T-helper 2 cell treated with Interferon-gamma antibody and Interleukin-4, amounts not matched to agents 100 ng/mL and 5 ng/mL, for 36 hours (primary cell): Measurements from ENCODE around the gene SGMS2. TPM values are rescaled to one million over a fixed set of nuclear protein-coding genes. Genes with fewer than 3 reads are reported as not detected.

ENCODE experiments used
- intact Hi-C: fragments of 100-400 bp; cut with micrococcal nuclease; formaldehyde crosslinking; loops from one replicate; pipeline ENCODE4 v1.15.1; 2023
- total RNA-seq: library from RNA; stranded (reverse); gene quantifications from 2 replicates; pipeline ENCODE4 v1.2.3, GENCODE V29; 2022

Gene SGMS2
- total RNA-seq, 1 donor from 2014 or later, result 0.05 TPM

GRCh38 chr4:107828315-107829090 lies 3.8 kb downstream of the SGMS2 start:
- intact Hi-C loops, result no loop called here

DNA sequence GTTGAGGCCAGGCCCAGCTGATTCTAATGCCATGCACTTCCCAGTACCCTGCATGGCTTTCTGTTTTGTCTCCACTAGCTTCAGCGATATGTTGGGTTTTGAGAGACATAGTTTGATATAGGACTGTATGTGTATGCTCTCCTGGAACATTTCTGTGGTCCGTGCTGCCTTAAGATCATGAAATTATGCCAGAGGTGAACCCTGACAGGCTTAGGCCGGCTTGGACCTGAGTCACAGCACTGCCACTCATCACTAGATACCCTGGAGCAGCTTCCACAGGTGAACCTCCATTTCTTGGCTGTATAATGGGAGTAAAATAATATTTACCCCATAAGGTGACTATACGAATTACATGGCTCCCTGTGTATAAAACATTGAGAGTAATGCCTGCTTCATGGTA lies 6.4 kb downstream of the SGMS2 start:
- intact Hi-C loops, result no loop called here

- intact Hi-C loops, result no loop called here
These were observed 7.6 kb downstream of the SGMS2 start for GRCh38 chr4:107832275-107832807.

GRCh38 chr4:107834241-107834794 lies 9.6 kb downstream of the SGMS2 start:
- intact Hi-C loops, result no loop called here

DNA sequence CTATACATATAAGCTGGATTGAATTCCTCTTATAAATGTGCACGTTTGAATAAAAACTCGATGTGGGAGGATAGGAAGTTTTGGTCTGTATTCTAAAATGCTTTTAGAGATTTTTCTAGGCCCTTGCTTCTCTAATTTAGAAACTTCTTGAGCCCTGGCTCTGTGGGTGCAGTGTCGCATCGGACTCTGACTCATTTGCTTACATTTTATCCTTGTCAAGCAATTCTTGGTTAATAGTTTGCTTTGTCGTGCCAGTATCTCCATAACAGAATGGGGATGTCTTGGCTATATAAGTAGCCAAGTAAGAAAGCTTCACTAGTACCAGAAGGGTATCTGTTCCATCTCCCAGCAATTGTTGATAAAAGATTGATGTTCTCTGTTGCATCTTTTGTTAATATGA lies 10.7 kb downstream of the SGMS2 start:
- intact Hi-C loops, result no loop called here

- intact Hi-C loops, result no loop called here
These were observed 12.6 kb downstream of the SGMS2 start for GRCh38 chr4:107837317-107837716.

GRCh38 chr4:107837776-107838618 lies 13.3 kb downstream of the SGMS2 start:
- intact Hi-C loops, result no loop called here

DNA sequence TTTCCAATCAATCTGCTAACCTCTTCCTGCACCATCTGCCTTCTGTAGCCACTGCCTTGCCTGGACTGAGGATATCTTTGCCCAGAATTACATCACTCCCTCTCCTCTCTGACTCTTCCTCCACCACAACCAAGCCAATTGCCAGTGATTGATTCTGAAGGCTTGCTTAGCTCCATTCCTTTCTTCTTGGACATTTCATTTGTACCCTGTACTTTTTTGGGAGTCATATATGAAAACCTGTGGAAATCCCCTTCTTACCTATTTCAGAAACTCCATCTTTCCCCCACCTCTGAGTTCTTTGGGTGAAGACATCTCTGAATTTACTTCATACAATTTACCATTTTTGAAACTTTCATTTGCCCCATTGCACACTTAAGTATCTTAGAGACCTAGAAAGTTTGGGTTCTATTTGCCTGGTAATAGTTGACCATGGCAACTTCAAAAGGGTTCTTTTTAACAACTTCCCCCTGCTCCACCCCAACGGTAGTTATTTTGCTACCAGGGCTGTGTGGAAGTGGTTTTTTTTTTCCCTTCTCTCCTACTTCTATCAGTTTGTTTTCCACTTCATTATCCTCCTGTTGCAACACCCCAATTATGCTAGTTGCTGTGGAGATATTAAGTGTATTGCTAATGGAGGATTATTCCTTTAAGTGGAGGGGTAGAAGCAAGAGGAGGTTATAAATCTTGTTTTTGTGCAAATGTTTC lies 14.3 kb downstream of the SGMS2 start:
- intact Hi-C loops, result no loop called here

GRCh38 chr4:107843391-107843790 lies 18.7 kb downstream of the SGMS2 start:
- intact Hi-C loops, result no loop called here

- intact Hi-C loops, result no loop called here
These were observed 20.9 kb downstream of the SGMS2 start for GRCh38 chr4:107845681-107846080.

DNA sequence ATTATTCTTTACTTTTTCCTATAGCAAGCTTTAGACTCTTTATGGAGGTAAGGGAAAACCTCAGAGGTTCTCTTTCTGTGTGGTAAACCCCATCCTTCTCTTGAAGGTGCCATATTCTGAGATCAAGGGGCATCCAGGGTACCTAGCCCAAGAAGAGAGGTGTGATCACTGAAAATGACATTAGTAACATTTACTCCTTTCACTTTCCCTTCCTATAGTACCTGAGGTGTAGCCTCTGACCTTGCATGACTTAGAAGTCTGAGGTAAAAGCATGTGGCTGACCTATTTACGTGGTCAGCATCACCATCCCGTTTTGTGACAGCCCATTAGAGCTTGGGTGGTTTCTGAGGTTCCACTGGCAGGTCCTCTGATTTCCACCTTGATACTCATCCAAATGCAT lies 25.7 kb downstream of the SGMS2 start:
- intact Hi-C loops, result no loop called here

DNA sequence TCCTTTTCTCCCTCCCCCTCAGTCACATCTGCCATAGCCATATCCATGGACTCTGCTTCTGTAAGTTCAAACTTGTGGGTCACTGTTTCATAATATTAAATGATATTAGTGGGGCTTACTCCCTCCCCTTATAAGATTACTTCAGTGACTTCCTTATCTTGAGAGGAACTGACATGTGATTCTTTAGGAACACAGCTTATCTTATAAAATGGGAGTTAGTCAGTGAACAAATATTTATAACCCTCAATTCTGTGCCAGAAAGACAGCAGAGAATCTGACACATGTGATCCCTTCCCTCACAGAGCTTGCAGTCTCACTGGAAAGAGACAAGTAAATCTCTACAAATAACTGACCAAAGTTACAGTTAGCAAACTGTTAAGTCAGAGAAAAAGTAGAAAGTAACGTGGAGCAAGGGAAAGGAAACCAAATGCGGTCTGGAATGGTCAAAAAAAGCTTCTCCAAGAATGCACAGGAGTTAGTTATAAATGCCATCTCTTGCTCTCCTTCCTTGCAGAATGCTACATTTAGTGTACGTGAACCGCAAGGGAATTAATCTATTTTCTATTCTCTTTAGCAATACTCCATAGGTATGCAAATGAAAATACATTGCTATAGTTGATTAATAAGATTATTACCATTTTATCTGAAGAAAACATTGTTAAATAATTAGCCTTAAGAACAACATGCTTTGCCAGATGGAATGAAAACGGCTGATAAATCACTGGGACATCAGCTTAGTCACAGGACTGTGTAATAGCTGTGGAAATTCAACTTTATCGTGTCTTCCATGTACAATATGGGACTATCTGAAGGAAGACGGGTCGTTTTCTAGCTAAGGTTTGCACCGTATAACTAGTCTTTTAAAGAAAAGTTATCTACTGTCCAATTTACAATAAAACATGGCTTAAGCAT lies 29.0 kb downstream of the SGMS2 start:
- intact Hi-C loops, result no loop called here

GRCh38 chr4:107854356-107855022 lies 29.8 kb downstream of the SGMS2 start:
- intact Hi-C loops, result no loop called here

DNA sequence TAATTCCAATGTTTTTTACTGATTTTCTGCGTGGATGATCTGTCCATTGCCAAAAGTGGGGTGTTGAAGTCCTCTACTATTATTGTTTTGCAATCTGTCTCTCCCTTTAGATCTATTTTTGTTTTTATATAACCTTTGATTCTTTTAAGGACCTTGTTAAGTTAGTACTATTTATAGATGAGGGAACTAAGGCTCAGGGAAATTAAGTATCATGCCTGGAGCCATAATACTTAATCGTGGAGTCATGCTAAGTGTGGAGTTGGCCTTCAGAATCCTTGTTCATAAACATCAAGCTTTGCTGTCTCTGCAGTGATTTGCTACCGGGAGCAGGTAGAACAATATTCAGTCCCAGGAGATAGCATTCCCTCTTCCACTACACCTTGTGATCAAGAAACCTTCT lies 31.0 kb downstream of the SGMS2 start:
- intact Hi-C loops, result no loop called here

- intact Hi-C loops, result no loop called here
These were observed 32.2 kb downstream of the SGMS2 start for GRCh38 chr4:107856901-107857300.

- intact Hi-C loops, result no loop called here
These were observed 33.0 kb downstream of the SGMS2 start for GRCh38 chr4:107857741-107858140.

- intact Hi-C loops, result no loop called here
These were observed 33.5 kb downstream of the SGMS2 start for GRCh38 chr4:107858158-107858742.

DNA sequence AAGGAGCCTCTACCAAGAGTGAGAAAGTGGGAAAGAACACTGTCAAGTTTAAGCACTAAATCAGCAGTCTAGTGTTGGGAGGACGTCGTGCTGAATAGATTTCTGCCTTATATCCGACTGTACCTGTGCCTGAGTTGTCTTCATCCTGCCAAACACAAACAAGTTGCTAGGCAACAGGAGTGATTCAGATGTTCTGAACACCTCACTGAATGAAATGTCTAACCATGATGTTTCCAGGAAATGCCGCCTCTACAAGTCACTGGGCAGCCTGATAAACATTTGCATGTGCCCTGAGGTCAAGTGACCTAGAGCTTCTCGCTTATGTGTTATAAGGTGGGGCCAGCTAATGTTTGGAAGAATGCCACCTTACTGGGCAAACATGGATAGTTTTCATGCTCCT lies 37.9 kb downstream of the SGMS2 start:
- intact Hi-C loops, result no loop called here

GRCh38 chr4:107863416-107863815 lies 38.7 kb downstream of the SGMS2 start:
- intact Hi-C loops, result no loop called here
